H1 (cell line): ENCODE measurements around the gene TEX36.

ENCODE experiments used
- CEBPB ChIP-seq: IDR thresholded peaks from 2 replicates; pipeline ENCODE4 v1.6.1; 2012; ENCODE audit warnings: low read depth, low read length
- CTCF ChIP-seq, 3 experiments: IDR thresholded peaks; 1 replicate in 2 of 3; 2 replicates in 1 of 3; pipeline versions ENCODE4 v1.5.1 to v1.6.1; 2011; ENCODE audit warnings: low read length in 3 of 3, mild to moderate bottlenecking in 3 of 3, inconsistent platforms in 2 of 3, low read depth in 1 of 3, moderate library complexity in 1 of 3; ENCODE audit not compliant: insufficient read depth in 1 of 3; ENCODE audit errors: control extremely low read depth in 1 of 3
- E2F6 ChIP-seq: IDR thresholded peaks from 2 replicates; pipeline ENCODE4 v1.6.1; 2012; ENCODE audit warnings: inconsistent platforms
- EZH2 ChIP-seq: fragments of 200-600 bp; sonication (generic); IDR thresholded peaks from 2 replicates; pipeline ENCODE4 v1.7.1; 2012; ENCODE audit warnings: low read depth, mild to moderate bottlenecking, moderate library complexity, low read length, inconsistent platforms; ENCODE audit not compliant: severe bottlenecking
- JUN ChIP-seq: IDR thresholded peaks from 2 replicates; pipeline ENCODE4 v1.6.1; 2011; ENCODE audit warnings: low read depth, mild to moderate bottlenecking, improper control_type of control experiment, low read length
- POLR2A ChIP-seq, 2 experiments: IDR thresholded peaks; 1 replicate in 1 of 2; 2 replicates in 1 of 2; pipeline ENCODE4 v1.6.1; 2011; ENCODE audit warnings: low read depth in 2 of 2, low read length in 2 of 2, mild to moderate bottlenecking in 2 of 2; ENCODE audit errors: control extremely low read depth in 1 of 2
- TAF1 ChIP-seq: IDR thresholded peaks from 2 replicates; pipeline ENCODE4 v1.6.1; 2011; ENCODE audit warnings: mild to moderate bottlenecking, low read depth, low read length
- TEAD4 ChIP-seq: IDR thresholded peaks from 2 replicates; pipeline ENCODE4 v1.6.1; 2012; ENCODE audit warnings: low read depth, low read length, inconsistent platforms, mixed read lengths

GRCh38 chr10:125628104-125629049 lies 54.6 kb downstream of the TEX36 start:
- TF ChIP-seq CEBPB (no peak), CTCF (IDR thresholded peaks at IDR 0.05; ENCODE audit: control extremely low read depth in 1 of 3, insufficient read depth in 1 of 3, low read depth in 1 of 3, low read length in 3 of 3) (no peak), EZH2 (no peak), TEAD4 (no peak), TAF1 (no peak), E2F6 (no peak), JUN (no peak), POLR2A (IDR thresholded peaks at IDR 0.05; ENCODE audit: control extremely low read depth in 1 of 2, low read depth in 2 of 2, low read length in 2 of 2) (no peak)
